Upper lobe of left lung (tissue), 4 donors: ENCODE results near the gene PPAT.

Experiments
- EP300 ChIP-seq, 4 donors: sonication (generic); formaldehyde crosslinking; IDR thresholded peaks; one replicate each; pipeline ENCODE4 v1.5.1; 2017; ENCODE audit warnings: antibody characterized with exemption in 4 of 4, control low read depth in 2 of 4
- POLR2A ChIP-seq, 4 donors: fragments of 450-650 bp; IDR thresholded peaks; one replicate each; pipeline ENCODE4 v1.5.1; 2016 to 2017; ENCODE audit warnings: antibody characterized with exemption in 4 of 4, mild to moderate bottlenecking in 2 of 4
- POLR2AphosphoS5 ChIP-seq, 2 donors: sonication (generic); formaldehyde crosslinking; IDR thresholded peaks; one replicate each; pipeline ENCODE4 v1.5.1; 2017; ENCODE audit warnings: antibody characterized with exemption in 2 of 2
- TF ChIP-seq, protein P1 (sequence below), 6 experiments: fragments of 450-650 bp in 4 of 6; fragments of 200-600 bp in 2 of 6; sonication (generic) in 2 of 6; IDR thresholded peaks; one replicate each; pipeline ENCODE4 v1.5.1; 2016 to 2019; ENCODE audit warnings: antibody characterized with exemption in 6 of 6

DNA sequence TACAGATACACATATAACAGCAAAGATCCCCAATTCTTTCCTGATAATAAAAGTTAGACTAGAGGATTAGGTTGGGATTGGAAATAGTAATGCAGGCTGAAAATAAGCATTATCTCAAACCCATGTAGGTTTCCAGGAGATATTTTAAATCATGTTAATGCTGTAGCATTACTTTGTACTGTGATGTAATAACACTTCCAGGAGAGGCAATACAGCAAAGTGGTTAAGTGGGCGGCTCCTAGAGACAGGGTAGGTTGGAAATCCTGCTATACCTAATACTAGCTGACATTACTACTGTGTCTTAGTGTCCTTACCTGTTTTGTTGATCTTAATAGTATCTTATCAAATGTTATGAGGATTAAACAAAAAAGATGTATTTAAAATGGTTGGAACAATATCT, 10.3 kb upstream of the PPAT start:
- TF ChIP-seq, protein P1, sequence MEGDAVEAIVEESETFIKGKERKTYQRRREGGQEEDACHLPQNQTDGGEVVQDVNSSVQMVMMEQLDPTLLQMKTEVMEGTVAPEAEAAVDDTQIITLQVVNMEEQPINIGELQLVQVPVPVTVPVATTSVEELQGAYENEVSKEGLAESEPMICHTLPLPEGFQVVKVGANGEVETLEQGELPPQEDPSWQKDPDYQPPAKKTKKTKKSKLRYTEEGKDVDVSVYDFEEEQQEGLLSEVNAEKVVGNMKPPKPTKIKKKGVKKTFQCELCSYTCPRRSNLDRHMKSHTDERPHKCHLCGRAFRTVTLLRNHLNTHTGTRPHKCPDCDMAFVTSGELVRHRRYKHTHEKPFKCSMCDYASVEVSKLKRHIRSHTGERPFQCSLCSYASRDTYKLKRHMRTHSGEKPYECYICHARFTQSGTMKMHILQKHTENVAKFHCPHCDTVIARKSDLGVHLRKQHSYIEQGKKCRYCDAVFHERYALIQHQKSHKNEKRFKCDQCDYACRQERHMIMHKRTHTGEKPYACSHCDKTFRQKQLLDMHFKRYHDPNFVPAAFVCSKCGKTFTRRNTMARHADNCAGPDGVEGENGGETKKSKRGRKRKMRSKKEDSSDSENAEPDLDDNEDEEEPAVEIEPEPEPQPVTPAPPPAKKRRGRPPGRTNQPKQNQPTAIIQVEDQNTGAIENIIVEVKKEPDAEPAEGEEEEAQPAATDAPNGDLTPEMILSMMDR (IDR thresholded peaks at IDR 0.05), result no peak
- no peak for TF ChIP-seq POLR2AphosphoS5 (IDR thresholded peaks at IDR 0.05)
- TF ChIP-seq EP300 (IDR thresholded peaks at IDR 0.05), result no peak
- no peak for TF ChIP-seq POLR2A (IDR thresholded peaks at IDR 0.05)
